Aorta (tissue), 5 donors: ENCODE data around the gene KIAA1671. TPM values are rescaled to one million over a fixed set of nuclear protein-coding genes. Genes with fewer than 3 reads are reported as not detected.

Experiments used
- ATAC-seq: fragments of 200-7000 bp; cut with Tn5 transposase; one replicate; pipeline ENCODE4 v1.9.1; 2022; ENCODE audit warnings: moderate library complexity; ENCODE audit not compliant: low FRiP score
- DNase-seq, 2 donors: peaks; one replicate each; pipeline ENCODE4 v3.0.0-alpha.2; 2020
- H3K27ac ChIP-seq, 2 donors: one replicate each; pipeline ENCODE4 v1.5.1; 2013; ENCODE audit warnings: low read length in 2 of 2, mild to moderate bottlenecking in 2 of 2, moderate library complexity in 2 of 2, control low read depth in 1 of 2, inconsistent platforms in 1 of 2, low read depth in 1 of 2
- H3K27me3 ChIP-seq, 2 donors: one replicate each; pipeline ENCODE4 v1.6.1; 2013; ENCODE audit warnings: control low read depth in 1 of 2, low read length in 1 of 2, mild to moderate bottlenecking in 1 of 2, moderate library complexity in 1 of 2; ENCODE audit not compliant: insufficient read depth in 2 of 2, control insufficient read depth in 1 of 2
- H3K36me3 ChIP-seq, 2 donors: one replicate each; pipeline ENCODE4 v1.6.1; 2013; ENCODE audit warnings: control low read depth in 1 of 2, low read length in 1 of 2, mild to moderate bottlenecking in 1 of 2; ENCODE audit not compliant: insufficient read depth in 2 of 2, control insufficient read depth in 1 of 2
- H3K4me1 ChIP-seq, 2 donors: one replicate each; pipeline ENCODE4 v1.6.1; 2013; ENCODE audit warnings: low read length in 2 of 2, control low read depth in 1 of 2, mild to moderate bottlenecking in 1 of 2, moderate library complexity in 1 of 2; ENCODE audit not compliant: insufficient read depth in 2 of 2, control insufficient read depth in 1 of 2
- H3K4me3 ChIP-seq, 2 donors: one replicate each; pipeline ENCODE4 v1.5.1; 2013; ENCODE audit warnings: low read length in 2 of 2, control low read depth in 1 of 2, mild to moderate bottlenecking in 1 of 2
- H3K9me3 ChIP-seq: one replicate; pipeline ENCODE4 v1.6.1; 2013; ENCODE audit warnings: mild to moderate bottlenecking, low read length; ENCODE audit not compliant: control insufficient read depth
- WGBS, 2 donors: extraction: QIAGEN DNeasy Blood & Tissue Kit; methylation state at CpG; one replicate each; pipeline ENCODE4 v1.1.7; 2013; 5-methylcytosine and 5-hydroxymethylcytosine counted together
- intact Hi-C, 2 donors: fragments of 100-400 bp; cut with DNase I; formaldehyde crosslinking; loops; one replicate each; pipeline versions ENCODE4 v1.14.2 to v1.15.0; 2022
- polyA plus RNA-seq, 2 donors: library from polyadenylated mRNA; stranded (reverse); fragments of 200-250 nt; gene quantifications; one replicate each; pipeline ENCODE4 v1.2.3, GENCODE V29; 2013
- total RNA-seq, 2 donors: library from RNA; stranded (reverse); fragmentation: NEBNext Ultra II Directional; extraction: Animal tissue kit (Norgen Biotek cat#: 25700); gene quantifications; one replicate each; pipeline ENCODE4 v1.2.1, GENCODE V29; 2021
- donor health status: healthy with polysubstance abuse.
- donor health status: Bipolar disorder and iron deficiency.
- donor health status: DM: no; HTN: no; CAD: no.
- donor health status: DM: no; HTN: no; CAD: no.
- donor health status: DM: yes; HTN: yes; CAD: no.

Gene KIAA1671
- total and polyA plus RNA-seq, 4 donors: 11.5 to 93.3 (median 36.2) TPM

GRCh38 chr22:25102722-25103121 lies 150.2 kb downstream of the KIAA1671 start:
- intact Hi-C loops: no loop called here
- WGBS, 2 donors: 45 to 52% methylated on average over 10 of the region's 10 CpGs
- no peak for DNase-seq
- Histone ChIP-seq H3K9me3 (no peaks in the 10 kb centered on the region), H3K4me1 (peaks cover 3 to 4% of the 10 kb centered on the region in 2 donors), H3K27me3 (no peaks in the 10 kb centered on the region), H3K27ac (peak overlapping the region in 1 of 2 donors; percentile 56), H3K36me3 (no peaks in the 10 kb centered on the region), H3K4me3 (no peak overlapping the region)
- no peak for ATAC-seq

DNA sequence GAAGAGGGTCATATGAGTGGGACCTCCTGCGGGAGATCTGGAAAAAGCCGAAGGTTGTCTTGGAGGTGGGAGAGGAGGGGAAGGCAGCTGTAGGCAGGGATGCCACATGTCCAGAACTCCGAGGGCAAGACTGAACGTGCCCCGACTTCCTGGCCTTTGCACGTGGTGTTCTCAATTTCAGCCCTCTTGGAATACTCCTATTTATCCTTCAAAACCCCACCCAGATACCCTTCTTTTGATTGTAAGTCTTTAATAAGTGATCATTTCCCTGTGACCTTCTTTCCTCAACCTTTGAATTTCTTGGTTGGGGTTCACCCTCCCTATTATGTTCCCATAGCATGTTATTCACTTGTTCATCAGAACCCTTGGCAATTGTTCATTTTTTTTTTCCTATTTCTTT lies 151.9 kb downstream of the KIAA1671 start:
- Histone ChIP-seq H3K9me3 (no peaks in the 10 kb centered on the region), H3K27me3 (no peaks in the 10 kb centered on the region), H3K4me3 (no peak overlapping the region), H3K36me3 (no peaks in the 10 kb centered on the region), H3K27ac (peak overlapping the region in 1 of 2 donors; percentile 34), H3K4me1 (peaks cover 3 to 4% of the 10 kb centered on the region in 2 donors)
- 91 to 95% methylated on average over 6 of the region's 6 CpGs for WGBS, 2 donors
- DNase-seq (no peak), ATAC-seq (no peak)
- intact Hi-C loops: no loop called here

DNA sequence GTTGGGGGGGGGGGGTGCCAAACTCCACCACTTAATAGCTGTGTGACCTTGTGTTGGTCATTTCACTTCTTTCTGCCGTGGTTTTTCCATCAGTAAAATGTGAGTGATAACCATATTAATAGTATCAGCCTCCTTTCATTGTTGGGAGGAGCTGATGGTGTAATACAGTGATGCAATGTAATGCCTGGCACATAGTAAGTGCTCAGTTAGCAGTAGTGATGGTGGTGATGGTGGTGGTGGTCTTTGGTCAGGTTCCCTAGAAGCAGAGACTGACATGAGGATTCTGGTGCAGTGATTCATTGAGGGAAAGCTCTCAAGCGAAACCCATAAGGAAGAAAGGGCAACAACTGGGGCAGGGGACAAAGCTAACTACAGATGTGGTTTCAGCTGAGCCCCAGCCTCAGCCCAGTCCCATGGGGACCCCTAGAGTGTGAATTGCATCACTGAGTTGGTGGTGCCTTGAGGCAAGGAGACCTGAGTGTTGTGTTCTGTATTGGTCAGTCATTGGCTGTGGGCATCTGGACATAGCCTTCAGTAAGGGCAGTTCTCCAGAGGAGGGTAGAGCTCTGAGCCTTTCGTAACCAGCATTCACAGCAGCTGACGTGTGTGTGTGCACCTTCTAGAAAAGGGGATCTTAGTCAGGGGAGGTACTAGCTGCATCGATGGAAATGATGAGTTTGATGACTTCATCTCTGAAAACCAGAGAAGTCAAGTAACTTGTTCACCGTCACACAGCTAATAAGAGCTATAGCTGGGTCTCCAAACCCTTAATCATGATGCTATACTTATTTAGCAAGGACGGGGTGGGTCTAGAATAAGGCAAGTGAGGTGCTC lies 153.5 kb downstream of the KIAA1671 start:
- H3K36me3 ChIP-seq: no peaks in the 10 kb centered on the region
- WGBS, 2 donors: 81 to 85% methylated on average over 7 of the region's 7 CpGs
- no peaks in the 10 kb centered on the region for H3K9me3 ChIP-seq
- no peaks in the 10 kb centered on the region for H3K27me3 ChIP-seq
- no peak for DNase-seq
- H3K4me1 ChIP-seq: peaks cover 3 to 4% of the 10 kb centered on the region in 2 donors
- peak overlapping the region in 1 of 2 donors; percentile 20 for H3K27ac ChIP-seq
- ATAC-seq: no peak
- H3K4me3 ChIP-seq: no peak overlapping the region
- intact Hi-C loops: no loop called here

DNA sequence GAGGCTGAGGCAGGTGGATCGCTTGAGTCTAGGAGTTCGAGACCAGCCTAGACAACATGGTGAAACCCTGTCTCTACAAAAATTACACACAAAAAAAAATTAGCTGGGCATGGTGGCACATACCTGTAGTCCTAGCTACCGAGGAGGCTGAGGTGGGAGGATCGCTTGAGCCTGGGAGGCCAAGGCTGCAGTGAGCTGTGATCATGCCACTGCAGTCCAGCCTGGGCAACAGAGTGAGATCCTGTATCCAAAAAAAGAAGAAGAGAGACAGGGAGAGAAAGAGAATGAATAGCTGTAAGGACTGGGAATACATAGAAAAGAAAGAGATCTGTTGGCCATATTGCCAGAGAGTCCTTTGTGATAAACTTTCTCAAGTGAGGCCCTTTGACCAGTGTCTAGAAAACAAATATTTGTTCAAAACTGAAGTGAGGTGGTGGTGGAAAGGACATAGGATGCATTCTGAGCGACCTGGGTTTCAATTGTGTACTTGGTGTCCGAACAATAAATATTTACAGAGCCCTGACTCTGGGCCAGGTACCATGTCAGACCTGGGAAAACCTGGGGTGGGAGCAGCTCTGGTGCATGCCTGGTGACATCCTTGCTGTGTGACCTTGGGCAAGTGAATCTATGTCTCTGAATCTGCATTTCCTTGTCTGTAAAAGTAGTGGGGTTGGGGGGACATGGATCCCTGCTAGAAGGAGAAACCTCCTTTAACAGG lies 157.5 kb downstream of the KIAA1671 start:
- 92 to 94% methylated on average over 6 of the region's 6 CpGs for WGBS, 2 donors
- Histone ChIP-seq H3K27ac (peak overlapping the region in 1 of 2 donors; percentile 96), H3K27me3 (no peaks in the 10 kb centered on the region), H3K4me1 (peaks cover 0 to 3% of the 10 kb centered on the region in 2 donors), H3K36me3 (no peaks in the 10 kb centered on the region), H3K9me3 (no peaks in the 10 kb centered on the region), H3K4me3 (no peak overlapping the region)
- DNase-seq (no peak), ATAC-seq (no peak)
- intact Hi-C loops: loop anchor here (5.0 kb wide), 2 partner anchors 33 to 43 kb away; no protein-coding TSS in a partner anchor

DNA sequence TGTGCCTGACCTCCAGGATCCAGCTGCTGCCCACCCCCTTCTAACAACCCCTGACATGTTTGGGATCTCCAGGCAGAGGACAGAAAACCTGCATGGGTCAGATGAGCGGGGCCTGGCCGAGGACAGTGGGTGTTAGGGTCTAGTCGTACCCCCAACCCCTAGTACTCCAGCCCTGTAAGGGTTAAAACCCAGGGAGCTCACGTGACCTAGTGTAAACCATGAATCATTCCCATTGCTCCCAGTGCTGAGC lies 158.0 kb downstream of the KIAA1671 start:
- ATAC-seq (no peak), DNase-seq (no peak)
- Histone ChIP-seq H3K4me1 (peaks cover 0 to 1% of the 10 kb centered on the region in 2 donors), H3K4me3 (no peak overlapping the region), H3K27me3 (no peaks in the 10 kb centered on the region), H3K9me3 (no peaks in the 10 kb centered on the region), H3K27ac (peak overlapping the region in 1 of 2 donors; percentile 96), H3K36me3 (no peaks in the 10 kb centered on the region)
- intact Hi-C loops: loop anchor here (5.0 kb wide), 2 partner anchors 33 to 43 kb away; no protein-coding TSS in a partner anchor
- whole genome bisulfite sequencing, 2 donors: 35 to 36% methylated on average over 4 of the region's 4 CpGs

DNA sequence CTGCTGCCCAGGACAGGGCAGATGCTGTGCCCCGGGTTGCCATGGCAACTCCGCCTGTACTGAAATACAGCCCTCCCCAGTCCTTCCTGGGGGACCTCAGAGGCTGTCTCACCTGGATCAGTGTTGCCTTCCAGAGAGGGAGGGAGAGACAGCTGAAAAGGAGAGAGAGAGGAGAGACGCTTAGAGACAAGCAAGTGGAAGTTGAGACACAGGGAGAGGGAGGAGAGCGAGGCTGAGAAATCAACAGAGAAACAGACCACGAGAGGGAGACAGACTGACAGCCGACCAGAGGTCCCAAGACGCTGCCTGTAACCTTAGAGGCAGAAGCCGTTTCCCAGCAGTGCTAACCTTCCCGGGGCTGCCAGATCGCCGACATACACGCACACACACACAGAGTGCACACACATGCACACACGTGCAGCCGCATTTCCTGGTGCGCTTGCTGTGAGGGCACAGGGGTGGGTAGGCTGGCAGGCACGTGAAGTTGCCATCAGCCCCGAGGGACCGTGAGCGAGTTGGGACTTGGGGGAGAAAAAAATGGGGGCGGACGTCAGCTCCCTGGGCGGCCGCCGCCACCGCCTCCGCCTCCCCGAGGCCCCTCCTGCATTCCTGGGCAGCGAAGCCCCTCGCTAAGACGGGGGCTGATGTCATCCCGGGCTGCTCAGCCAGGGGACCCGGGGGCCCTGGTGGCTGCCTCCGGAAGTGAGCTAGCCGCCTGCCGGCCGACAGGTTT lies 158.5 kb downstream of the KIAA1671 start:
- H3K4me1 ChIP-seq: no peaks in the 10 kb centered on the region
- no peaks in the 10 kb centered on the region for H3K9me3 ChIP-seq
- peak overlapping the region; percentile 79 to 96 for H3K27ac ChIP-seq
- WGBS, 2 donors: 1% methylated on average over 36 of the region's 36 CpGs
- DNase-seq (peak; percentile 74 to 90), ATAC-seq (peak; percentile 83)
- H3K27me3 ChIP-seq: no peaks in the 10 kb centered on the region
- intact Hi-C loops: loop anchor here (5.0 kb wide), 2 partner anchors 34 to 44 kb away; no protein-coding TSS in a partner anchor
- H3K36me3 ChIP-seq: no peaks in the 10 kb centered on the region
- peak overlapping the region; percentile 32 to 57 for H3K4me3 ChIP-seq

GRCh38 chr22:25111579-25112517 lies 159.3 kb downstream of the KIAA1671 start:
- WGBS, 2 donors: 12 to 14% methylated on average over 35 of the region's 35 CpGs
- H3K27me3 ChIP-seq: no peaks in the 10 kb centered on the region
- H3K4me3 ChIP-seq: peak overlapping the region; percentile 32 to 57
- no peaks in the 10 kb centered on the region for H3K36me3 ChIP-seq
- intact Hi-C loops: loop anchor here (5.0 kb wide), 2 partner anchors 35 to 45 kb away; no protein-coding TSS in a partner anchor
- H3K27ac ChIP-seq: peak overlapping the region; percentile 79 to 96
- DNase-seq (peak; percentile 69 to 85), ATAC-seq (peak; percentile 79)
- H3K4me1 ChIP-seq: no peaks in the 10 kb centered on the region
- H3K9me3 ChIP-seq: no peaks in the 10 kb centered on the region
